NB4 (cell line): Measurements from ENCODE around the gene SPR.

ENCODE experiments used
- DNase-seq: peaks from one replicate; pipeline ENCODE4 v3.0.0; 2010; ENCODE audit warnings: low read depth
- H3K4me3 ChIP-seq: one replicate; pipeline ENCODE4 v1.5.1; 2011; ENCODE audit warnings: mild to moderate bottlenecking, low read depth, low read length, moderate library complexity
- CTCF ChIP-seq: IDR thresholded peaks from one replicate; pipeline ENCODE4 v1.5.1; 2012; ENCODE audit warnings: low read depth, low read length
- MAX ChIP-seq: IDR thresholded peaks from 2 replicates; pipeline ENCODE4 v1.6.1; 2011; ENCODE audit warnings: low read depth, low read length
- MYC ChIP-seq: IDR thresholded peaks from 2 replicates; pipeline ENCODE4 v1.6.1; 2011; ENCODE audit warnings: low read depth, low read length
- POLR2A ChIP-seq: IDR thresholded peaks from 2 replicates; pipeline ENCODE4 v1.6.1; 2011; ENCODE audit warnings: mild to moderate bottlenecking; ENCODE audit not compliant: insufficient read length; ENCODE audit errors: extremely low read depth

The SPR gene

DNA sequence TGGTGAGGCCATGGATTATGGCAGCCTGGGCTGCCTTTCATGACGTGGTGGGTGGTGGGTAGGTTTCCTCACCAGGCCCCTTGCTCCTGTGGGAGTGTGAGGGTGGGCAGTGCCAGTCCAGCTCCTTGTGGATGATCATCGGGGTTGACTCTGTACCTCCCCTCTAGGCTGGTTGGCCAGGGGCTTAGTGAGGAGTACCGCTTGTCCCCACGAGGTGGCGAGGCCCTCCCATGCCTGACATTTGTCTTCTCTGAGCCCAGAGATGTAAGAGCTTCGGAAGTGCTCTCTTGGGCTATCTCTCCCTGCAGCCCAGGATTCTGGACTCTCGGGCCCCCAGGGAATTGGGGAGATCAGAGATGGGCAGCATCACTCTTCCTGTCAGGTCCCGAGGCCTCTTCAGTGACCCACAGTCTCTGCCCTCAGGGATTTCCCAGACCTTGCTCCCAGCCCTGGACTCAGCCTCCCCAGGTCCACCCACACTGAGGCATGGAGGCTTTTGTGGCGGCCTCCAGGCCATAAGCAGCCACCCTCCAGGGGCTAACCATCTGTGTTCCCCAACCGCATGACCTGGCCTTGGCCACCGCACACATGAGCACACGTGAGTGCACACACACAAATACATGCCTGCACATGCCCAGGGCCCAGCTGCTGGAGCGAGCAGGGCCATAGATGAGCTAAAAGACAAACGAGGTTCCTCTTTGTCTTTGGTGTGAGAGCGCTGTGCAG, 6.5 kb downstream of the SPR start:
- H3K4me3 ChIP-seq, result no peak overlapping the region
- TF ChIP-seq CTCF (peak; percentile 80), POLR2A (no peak), MAX (0 out of 2 replicates have a peak, but pooled peaks have one; percentile 23), MYC (peak; percentile 31; the same call in 1 of the 2 replicates)
- DNase-seq, result peak; percentile 75

DNA sequence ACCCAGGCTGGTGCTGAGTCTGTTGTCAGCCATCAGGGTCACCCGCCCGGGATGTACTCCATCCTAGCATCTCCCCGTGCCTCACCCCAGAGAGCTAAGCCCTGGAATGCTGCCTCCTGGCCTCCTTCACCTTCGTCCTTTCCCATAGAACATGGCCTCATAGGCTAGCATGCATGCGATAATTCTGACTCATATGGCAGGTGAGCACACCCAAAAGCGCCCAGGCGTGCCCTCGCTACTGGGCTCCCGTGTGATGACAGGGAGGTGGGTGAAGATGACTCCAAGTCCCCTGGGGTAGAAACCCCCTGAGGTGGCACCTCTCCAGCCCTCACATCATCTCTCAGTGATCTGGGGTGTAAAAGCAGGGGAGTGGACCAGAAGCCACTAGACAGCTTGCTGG, 7.3 kb downstream of the SPR start:
- no peak for DNase-seq
- TF ChIP-seq CTCF (no peak), MAX (no peak)
- H3K4me3 ChIP-seq, result no peak overlapping the region

- DNase-seq, result peak; percentile 48
- TF ChIP-seq CTCF, result no peak
- no peak for TF ChIP-seq MYC
- no peak for TF ChIP-seq POLR2A
- no peak for TF ChIP-seq MAX
- no peak overlapping the region for H3K4me3 ChIP-seq
Measured at GRCh38 chr2:72895154-72895553, 7.9 kb downstream of the SPR start.

GRCh38 chr2:72895759-72896281, 8.6 kb downstream of the SPR start:
- no peak overlapping the region for H3K4me3 ChIP-seq
- no peak for DNase-seq
- TF ChIP-seq CTCF, result no peak
- no peak for TF ChIP-seq MYC
- TF ChIP-seq POLR2A, result no peak
- TF ChIP-seq MAX, result no peak

- no peak overlapping the region for H3K4me3 ChIP-seq
- TF ChIP-seq POLR2A, result no peak
- TF ChIP-seq CTCF, result no peak
- TF ChIP-seq MAX, result no peak
- no peak for TF ChIP-seq MYC
- no peak for DNase-seq
Measured at GRCh38 chr2:72896446-72896845, 9.2 kb downstream of the SPR start.
